HG02885 (cell line): ENCODE results near the gene ZNF223.
A peak's percentile ranks its signal among the peaks of the same experiment; 100 is the strongest.

Source experiments
- ATAC-seq: cut with Tn5 transposase; IDR thresholded peaks from one replicate; pipeline ENCODE4 v1.9.1; 2021; ENCODE audit warnings: mild to moderate bottlenecking; ENCODE audit not compliant: unreplicated experiment, poor library complexity

The ZNF223 gene

GRCh38 chr19:44069415-44069814 is 17.6 kb downstream of the ZNF223 start:
- ATAC-seq, result no peak

GRCh38 chr19:44071824-44072542 is 20.1 kb downstream of the ZNF223 start, which contains the start of gene ZNF284:
Gene ZNF284 (plus strand): TSS chr19:44072159. CDS start chr19:44076390, 4,231 bp downstream.
- ATAC-seq, result peak; percentile 85

- ATAC-seq, result no peak
These were observed 20.9 kb downstream of the ZNF223 start for GRCh38 chr19:44072543-44073401.

GRCh38 chr19:44076325-44076724 is 24.5 kb downstream of the ZNF223 start:
- no peak for ATAC-seq

- no peak for ATAC-seq
These were observed 40.3 kb downstream of the ZNF223 start for GRCh38 chr19:44092108-44092507.

GRCh38 chr19:44093931-44094765 is 42.3 kb downstream of the ZNF223 start, which contains the start of gene ZNF224:
Gene ZNF224 (plus strand): TSS chr19:44094361. CDS start chr19:44097874, 3,513 bp downstream.
- peak; percentile 93 for ATAC-seq

GRCh38 chr19:44107751-44108150 is 55.9 kb downstream of the ZNF223 start:
- no peak for ATAC-seq

GRCh38 chr19:44109458-44109857 is 57.6 kb downstream of the ZNF223 start:
- no peak for ATAC-seq

GRCh38 chr19:44111910-44112463 is 60.2 kb downstream of the ZNF223 start:
- ATAC-seq, result no peak

GRCh38 chr19:44112802-44113137 is 60.9 kb downstream of the ZNF223 start:
- no peak for ATAC-seq

GRCh38 chr19:44113138-44113783 is 61.4 kb downstream of the ZNF223 start, which contains the start of gene ZNF225:
Gene ZNF225 (plus strand): TSS chr19:44113399. CDS start chr19:44115828, 2,429 bp downstream.
- peak; percentile 92 for ATAC-seq

- peak; percentile 2 for ATAC-seq
These were observed 62.1 kb downstream of the ZNF223 start for GRCh38 chr19:44113784-44114390.
